ENCODE data around the gene SLC23A2.

SLC23A2 gene

DNA sequence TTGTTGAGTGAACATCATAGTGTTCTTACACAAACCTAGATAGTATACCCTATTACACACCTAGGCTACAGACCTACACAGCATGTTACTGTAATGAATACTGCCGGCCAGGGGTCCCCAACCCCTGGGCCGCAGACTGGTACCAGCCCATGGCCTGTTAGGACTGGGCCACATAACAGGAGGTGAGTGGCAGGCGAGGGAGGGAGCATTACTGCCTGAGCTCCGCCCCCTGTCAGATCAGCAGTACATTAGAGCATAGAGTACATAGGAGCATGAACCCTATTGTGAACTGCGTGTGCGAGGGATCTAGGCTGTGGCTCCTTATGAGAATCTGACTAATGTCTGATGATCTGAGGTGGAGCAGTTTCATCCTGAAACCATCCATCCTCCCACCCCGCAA is 153.3 kb downstream of the SLC23A2 start:
- TF ChIP-seq, protein P1, sequence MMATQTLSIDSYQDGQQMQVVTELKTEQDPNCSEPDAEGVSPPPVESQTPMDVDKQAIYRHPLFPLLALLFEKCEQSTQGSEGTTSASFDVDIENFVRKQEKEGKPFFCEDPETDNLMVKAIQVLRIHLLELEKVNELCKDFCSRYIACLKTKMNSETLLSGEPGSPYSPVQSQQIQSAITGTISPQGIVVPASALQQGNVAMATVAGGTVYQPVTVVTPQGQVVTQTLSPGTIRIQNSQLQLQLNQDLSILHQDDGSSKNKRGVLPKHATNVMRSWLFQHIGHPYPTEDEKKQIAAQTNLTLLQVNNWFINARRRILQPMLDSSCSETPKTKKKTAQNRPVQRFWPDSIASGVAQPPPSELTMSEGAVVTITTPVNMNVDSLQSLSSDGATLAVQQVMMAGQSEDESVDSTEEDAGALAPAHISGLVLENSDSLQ (IDR thresholded peaks at IDR 0.05): 0 out of 2 replicates have a peak, but pooled peaks have one; percentile 16
- TF ChIP-seq NFRKB (IDR thresholded peaks at IDR 0.05): no peak
- no peak for DNase-seq (ENCODE audit: extremely low spot score)
- ChIA-PET POLR2A (no interaction called here), CTCF (no interaction called here)

DNA sequence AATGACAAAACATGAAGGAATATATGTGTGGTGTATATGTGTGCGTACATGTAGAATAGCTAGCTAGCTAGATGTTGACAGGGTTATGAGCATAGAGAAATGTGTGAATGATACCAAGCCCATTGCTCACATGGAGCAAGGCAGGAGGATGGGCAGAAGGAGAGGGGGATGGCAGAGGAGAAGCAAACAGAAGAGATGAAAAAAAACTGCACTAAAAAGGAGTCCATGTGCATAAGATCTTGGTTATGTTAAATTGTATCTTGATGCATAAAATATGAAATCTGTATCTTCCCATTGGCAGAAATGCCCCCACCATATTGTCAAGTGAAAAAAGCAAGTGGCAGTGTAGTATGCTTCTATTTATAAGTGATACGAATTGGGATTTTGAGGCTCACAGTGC is 154.5 kb downstream of the SLC23A2 start:
- POLR2A ChIA-PET: no interaction called here
- DNase-seq (ENCODE audit: extremely low spot score): no peak
- TF ChIP-seq HDGF (IDR thresholded peaks at IDR 0.05; ENCODE audit: borderline replicate concordance) (no peak), ZNF384 (IDR thresholded peaks at IDR 0.05) (no peak), FOXM1 (IDR thresholded peaks at IDR 0.05; ENCODE audit: borderline replicate concordance) (no peak), ELF4 (IDR thresholded peaks at IDR 0.05) (no peak), ARNT (IDR thresholded peaks at IDR 0.05) (no peak), FOXA1 (IDR thresholded peaks at IDR 0.05) (no peak), FOXK2 (IDR thresholded peaks at IDR 0.05) (no peak), L3MBTL2 (conservative IDR thresholded peaks at IDR 0.05) (no peak), BHLHE40 (IDR thresholded peaks at IDR 0.05; ENCODE audit: borderline replicate concordance) (no peak), CTBP1 (IDR thresholded peaks at IDR 0.05; ENCODE audit: borderline replicate concordance) (no peak), NFRKB (IDR thresholded peaks at IDR 0.05) (no peak), LEF1 (IDR thresholded peaks at IDR 0.05; ENCODE audit: borderline replicate concordance) (no peak), SUZ12 (IDR thresholded peaks at IDR 0.05) (no peak), TARDBP (IDR thresholded peaks at IDR 0.05) (no peak), SP1 (IDR thresholded peaks at IDR 0.05) (no peak)
- TF ChIP-seq, protein P1 (IDR thresholded peaks at IDR 0.05): no peak
- CTCF ChIA-PET: no interaction called here

DNA sequence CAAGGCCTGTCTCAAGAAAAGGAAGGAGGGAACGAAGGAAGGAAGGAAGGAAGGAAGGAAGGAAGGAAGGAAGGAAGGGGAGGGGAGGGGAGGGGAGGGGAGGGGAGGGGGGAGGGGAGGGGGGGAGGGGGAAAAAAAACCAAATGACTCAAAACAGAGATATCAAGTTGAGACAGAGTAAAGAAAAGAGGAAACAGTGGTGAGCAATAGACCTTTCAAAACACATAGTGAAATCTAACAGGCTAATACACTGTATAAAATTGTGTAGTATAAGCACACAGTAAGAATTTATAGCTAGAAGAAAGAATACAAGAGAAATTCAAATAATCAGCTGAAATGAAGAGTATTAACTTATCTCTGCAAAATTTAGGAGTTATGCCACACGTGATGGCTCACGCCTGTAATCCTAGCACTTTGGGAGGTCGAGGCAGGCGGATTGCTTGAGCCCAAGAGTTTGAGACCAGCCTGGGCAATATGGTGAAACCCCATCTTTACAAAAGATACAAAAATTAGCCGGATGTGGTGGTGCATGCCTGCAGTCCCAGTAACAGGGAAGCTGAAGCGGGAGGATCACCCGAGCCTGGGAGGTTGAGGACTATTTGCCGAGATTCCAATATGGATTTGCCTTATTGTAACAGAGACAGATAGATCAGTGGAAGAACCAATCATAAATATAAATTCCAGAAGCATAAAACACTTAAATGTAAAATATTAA is 156.4 kb downstream of the SLC23A2 start:
- ChIA-PET POLR2A (interaction anchor here (0.7 kb wide), 1 partner anchor 71 kb away, joined by 3 read pairs; no protein-coding TSS in a partner anchor), CTCF (no interaction called here)
- no peak for TF ChIP-seq ELF4 (IDR thresholded peaks at IDR 0.05)
- no peak for TF ChIP-seq SUZ12 (IDR thresholded peaks at IDR 0.05)
- TF ChIP-seq ZNF384 (IDR thresholded peaks at IDR 0.05): no peak
- no peak for DNase-seq (ENCODE audit: extremely low spot score)

DNA sequence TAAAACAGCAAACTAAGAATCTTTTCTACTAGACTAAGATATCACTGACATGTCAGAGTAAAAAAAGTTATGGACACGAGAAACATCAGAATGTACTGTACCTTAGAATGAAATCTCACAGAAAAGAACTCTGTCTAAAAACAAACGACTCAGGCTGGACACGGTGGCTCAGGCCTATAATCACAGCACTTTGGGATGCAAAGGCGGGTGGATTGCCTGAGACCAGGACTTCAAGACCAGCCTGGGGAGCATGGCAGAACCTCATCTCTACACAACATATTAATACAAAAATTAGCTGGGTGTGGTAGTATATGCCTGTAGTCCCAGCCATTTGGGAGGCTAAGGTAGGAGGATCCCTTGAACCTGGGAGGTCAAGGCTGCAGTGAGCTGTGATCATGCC is 157.0 kb downstream of the SLC23A2 start:
- POLR2A ChIA-PET: no interaction called here

DNA sequence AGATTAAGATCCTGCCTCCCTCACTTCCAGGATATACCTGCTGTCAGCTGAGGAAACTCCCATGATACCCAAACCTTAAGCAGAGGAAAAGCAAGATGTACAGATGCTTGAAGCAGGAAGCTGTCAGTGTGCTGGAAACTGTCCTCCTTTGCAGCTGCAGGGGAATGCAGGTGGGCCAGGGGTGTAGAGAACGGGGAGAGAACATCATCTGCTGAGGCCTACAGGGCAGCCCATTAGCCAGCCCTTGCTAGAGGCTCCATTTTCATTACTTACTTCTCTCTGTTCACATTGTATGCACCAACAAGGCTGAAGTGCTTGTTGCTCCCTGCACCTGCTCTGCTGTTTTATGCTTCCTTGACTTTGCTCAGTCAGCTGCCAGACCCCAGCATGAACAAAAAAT is 160.5 kb downstream of the SLC23A2 start:
- CTCF ChIA-PET: no interaction called here
- POLR2A ChIA-PET: no interaction called here
- no peak for TF ChIP-seq SUZ12 (IDR thresholded peaks at IDR 0.05)
- TF ChIP-seq FOXK2 (IDR thresholded peaks at IDR 0.05): no peak
- no peak for TF ChIP-seq ZNF384 (IDR thresholded peaks at IDR 0.05)
- TF ChIP-seq SP1 (IDR thresholded peaks at IDR 0.05): no peak
- TF ChIP-seq, protein P1 (IDR thresholded peaks at IDR 0.05): no peak
- TF ChIP-seq CTBP1 (IDR thresholded peaks at IDR 0.05; ENCODE audit: borderline replicate concordance): no peak
- no peak for DNase-seq (ENCODE audit: extremely low spot score)

More for the DNA sequence above, 157.0 kb downstream of the SLC23A2 start:
- TF ChIP-seq L3MBTL2 (conservative IDR thresholded peaks at IDR 0.05): no peak
- TF ChIP-seq SP1 (IDR thresholded peaks at IDR 0.05): no peak
- no peak for TF ChIP-seq CTBP1 (IDR thresholded peaks at IDR 0.05; ENCODE audit: borderline replicate concordance)
- no peak for TF ChIP-seq FOXA1 (IDR thresholded peaks at IDR 0.05)
- TF ChIP-seq HDGF (IDR thresholded peaks at IDR 0.05; ENCODE audit: borderline replicate concordance): no peak
- TF ChIP-seq BHLHE40 (IDR thresholded peaks at IDR 0.05; ENCODE audit: borderline replicate concordance): no peak
- no peak for TF ChIP-seq LEF1 (IDR thresholded peaks at IDR 0.05; ENCODE audit: borderline replicate concordance)
- TF ChIP-seq SUZ12 (IDR thresholded peaks at IDR 0.05): no peak
- TF ChIP-seq TARDBP (IDR thresholded peaks at IDR 0.05): no peak
- no peak for TF ChIP-seq ZNF384 (IDR thresholded peaks at IDR 0.05)
- TF ChIP-seq ARNT (IDR thresholded peaks at IDR 0.05): no peak
- no peak for TF ChIP-seq ELF4 (IDR thresholded peaks at IDR 0.05)
- no peak for TF ChIP-seq FOXM1 (IDR thresholded peaks at IDR 0.05; ENCODE audit: borderline replicate concordance)
- no peak for TF ChIP-seq NFRKB (IDR thresholded peaks at IDR 0.05)
- TF ChIP-seq, protein P1 (IDR thresholded peaks at IDR 0.05): no peak
- TF ChIP-seq FOXK2 (IDR thresholded peaks at IDR 0.05): no peak
- no peak for DNase-seq (ENCODE audit: extremely low spot score)
- CTCF ChIA-PET: no interaction called here

DNA sequence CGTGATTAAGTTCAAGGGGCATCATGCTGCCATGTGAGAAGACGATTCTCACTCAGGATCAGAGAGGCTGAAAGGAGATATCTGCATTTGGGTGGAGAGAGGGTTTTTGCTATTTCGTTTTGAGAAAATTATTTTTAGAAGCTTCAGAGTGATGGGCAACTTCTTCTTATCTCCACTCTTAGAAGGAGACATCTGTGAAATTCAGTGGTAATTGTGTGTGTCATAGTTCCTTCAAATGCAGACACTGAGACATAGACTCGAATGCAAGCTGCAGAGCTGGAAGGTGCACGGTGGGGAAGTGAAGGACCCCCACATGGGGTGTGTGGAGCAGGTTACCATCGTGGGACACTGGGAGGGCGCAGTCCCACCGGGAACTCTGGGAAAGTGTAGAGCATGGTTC is 162.8 kb downstream of the SLC23A2 start:
- CTCF ChIA-PET: no interaction called here
- POLR2A ChIA-PET: no interaction called here
- no peak for TF ChIP-seq HDGF (IDR thresholded peaks at IDR 0.05; ENCODE audit: borderline replicate concordance)
- TF ChIP-seq CTBP1 (IDR thresholded peaks at IDR 0.05; ENCODE audit: borderline replicate concordance): no peak
- no peak for TF ChIP-seq L3MBTL2 (conservative IDR thresholded peaks at IDR 0.05)
- no peak for TF ChIP-seq BHLHE40 (IDR thresholded peaks at IDR 0.05; ENCODE audit: borderline replicate concordance)
- no peak for TF ChIP-seq SP1 (IDR thresholded peaks at IDR 0.05)
- no peak for TF ChIP-seq ELF4 (IDR thresholded peaks at IDR 0.05)
- TF ChIP-seq SUZ12 (IDR thresholded peaks at IDR 0.05): no peak
- no peak for TF ChIP-seq FOXK2 (IDR thresholded peaks at IDR 0.05)
- no peak for TF ChIP-seq TARDBP (IDR thresholded peaks at IDR 0.05)
- TF ChIP-seq FOXM1 (IDR thresholded peaks at IDR 0.05; ENCODE audit: borderline replicate concordance): no peak
- no peak for TF ChIP-seq ARNT (IDR thresholded peaks at IDR 0.05)
- TF ChIP-seq NFRKB (IDR thresholded peaks at IDR 0.05): no peak
- TF ChIP-seq ZNF384 (IDR thresholded peaks at IDR 0.05): no peak
- TF ChIP-seq FOXA1 (IDR thresholded peaks at IDR 0.05): no peak
- no peak for TF ChIP-seq LEF1 (IDR thresholded peaks at IDR 0.05; ENCODE audit: borderline replicate concordance)
- TF ChIP-seq, protein P1 (IDR thresholded peaks at IDR 0.05): no peak
- DNase-seq (ENCODE audit: extremely low spot score): no peak
